Measurements from ENCODE around the gene ZNF225. TPM values are rescaled to one million over a fixed set of nuclear protein-coding genes. Genes with fewer than 3 reads are reported as not detected.
"Not testable (repeated sequence)": the region's sequence is repeated elsewhere in the genome, so short reads cannot be mapped to it uniquely, and the experiment has no call there.

Gene ZNF225
- total RNA-seq, result 1.8 TPM

DNA sequence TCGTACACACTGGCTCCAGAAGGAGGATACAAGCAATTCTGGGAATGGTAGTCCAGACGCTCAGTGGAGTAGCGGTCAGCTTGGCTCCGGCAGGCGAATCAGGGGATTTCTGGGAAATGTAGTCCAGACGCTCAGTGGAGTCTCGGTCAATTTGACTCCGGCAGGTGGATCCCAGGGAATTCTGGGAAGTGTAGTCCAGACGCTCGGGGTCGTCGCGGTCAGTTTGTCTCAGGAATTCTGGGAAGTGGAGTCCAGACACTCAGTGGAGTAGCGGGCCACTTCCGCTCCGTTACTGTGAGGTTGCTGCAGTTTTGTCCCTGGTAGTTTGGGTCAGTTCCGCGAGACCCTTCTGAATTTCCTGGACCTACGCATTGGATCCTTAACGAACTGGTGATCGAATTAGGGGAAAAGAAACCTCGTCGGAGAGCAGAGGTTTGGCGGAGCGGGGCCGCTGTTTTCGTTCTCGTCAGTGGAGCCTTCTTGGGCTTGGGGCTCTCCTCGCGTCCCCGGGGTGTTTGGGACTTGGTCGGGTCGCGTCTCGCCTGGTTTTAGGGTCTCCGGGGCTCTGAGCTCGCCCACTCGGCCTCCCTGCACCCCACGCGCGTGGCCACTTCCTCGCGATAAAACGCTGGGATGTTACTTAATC is at the start of gene ZNF225:
Gene ZNF225 (plus strand): TSS at position 262 of the 646 bp plus-strand sequence. CDS start 2,429 bp downstream, outside the sequence.
- ATAC-seq, result peak; percentile 99

DNA sequence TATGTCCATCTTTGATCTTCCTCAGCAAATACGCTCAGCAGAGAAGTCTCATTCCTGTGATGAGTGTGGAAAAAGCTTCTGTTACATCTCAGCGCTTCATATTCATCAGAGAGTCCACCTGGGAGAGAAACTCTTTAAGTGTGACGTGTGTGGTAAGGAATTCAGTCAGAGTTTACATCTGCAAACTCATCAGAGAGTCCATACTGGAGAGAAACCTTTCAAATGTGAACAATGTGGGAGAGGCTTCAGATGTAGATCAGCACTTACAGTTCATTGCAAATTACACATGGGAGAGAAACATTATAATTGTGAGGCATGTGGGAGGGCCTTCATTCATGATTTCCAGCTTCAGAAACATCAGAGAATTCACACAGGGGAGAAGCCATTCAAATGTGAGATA is 46.9 kb upstream of the ZNF225 start:
- no peak for ATAC-seq

DNA sequence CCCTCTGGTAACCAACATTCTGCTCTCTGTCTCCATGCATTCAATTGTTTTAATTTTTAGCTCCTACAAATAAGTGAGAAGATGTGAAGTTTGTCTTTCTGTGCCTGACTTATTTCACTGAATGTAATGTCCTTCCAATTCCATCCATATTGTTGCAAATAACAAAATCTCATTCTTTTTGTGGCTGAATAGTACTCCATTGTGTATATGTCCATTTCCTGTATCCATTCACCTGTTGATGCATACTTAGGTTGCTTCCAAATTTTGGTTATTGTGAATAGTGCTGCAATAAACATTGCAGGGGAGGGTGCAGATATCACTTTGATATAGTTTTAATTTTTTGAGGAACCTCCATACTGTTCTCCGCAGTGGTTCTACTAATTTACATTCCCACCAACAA is 43.8 kb upstream of the ZNF225 start:
- no peak for ATAC-seq

DNA sequence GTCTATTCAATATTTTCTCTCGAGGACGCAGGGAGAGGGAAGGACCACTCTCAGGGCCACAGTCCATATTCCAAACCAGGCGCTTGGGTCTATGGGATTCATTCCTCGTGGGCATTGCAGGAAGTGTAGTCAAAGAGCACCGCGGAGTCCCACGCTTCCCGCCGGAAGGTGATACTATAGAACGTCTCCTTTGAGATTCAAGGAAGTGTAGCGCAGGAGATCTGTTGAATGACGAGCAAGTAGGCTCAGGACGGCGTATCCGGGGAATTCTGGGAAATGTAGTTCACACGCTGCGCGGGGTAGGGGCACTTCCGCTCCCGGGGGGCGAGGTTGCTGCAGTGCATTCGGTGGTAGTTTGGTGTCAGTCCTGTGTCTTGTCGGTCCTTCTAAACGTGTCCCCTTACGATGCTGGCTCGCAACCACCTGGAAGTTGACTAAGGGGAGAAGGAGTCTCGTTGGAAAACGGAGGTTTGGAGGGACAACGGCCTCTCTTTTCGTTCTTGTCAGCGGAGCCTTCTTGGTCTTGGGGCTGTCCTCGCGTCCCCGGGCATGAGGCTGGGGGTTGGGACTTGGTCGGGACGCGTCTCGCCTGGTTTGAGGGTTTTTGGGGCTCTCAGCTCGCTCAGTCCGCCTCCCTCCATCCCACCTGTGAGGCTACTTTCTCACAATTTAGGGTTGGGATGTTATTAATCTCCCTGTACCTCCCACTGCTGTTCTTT is 41.2 kb upstream of the ZNF225 start, which contains the start of gene ZNF284:
Gene ZNF284 (plus strand): TSS at position 336 of the 719 bp plus-strand sequence. CDS start 4,231 bp downstream, outside the sequence.
- peak; percentile 94 for ATAC-seq

DNA sequence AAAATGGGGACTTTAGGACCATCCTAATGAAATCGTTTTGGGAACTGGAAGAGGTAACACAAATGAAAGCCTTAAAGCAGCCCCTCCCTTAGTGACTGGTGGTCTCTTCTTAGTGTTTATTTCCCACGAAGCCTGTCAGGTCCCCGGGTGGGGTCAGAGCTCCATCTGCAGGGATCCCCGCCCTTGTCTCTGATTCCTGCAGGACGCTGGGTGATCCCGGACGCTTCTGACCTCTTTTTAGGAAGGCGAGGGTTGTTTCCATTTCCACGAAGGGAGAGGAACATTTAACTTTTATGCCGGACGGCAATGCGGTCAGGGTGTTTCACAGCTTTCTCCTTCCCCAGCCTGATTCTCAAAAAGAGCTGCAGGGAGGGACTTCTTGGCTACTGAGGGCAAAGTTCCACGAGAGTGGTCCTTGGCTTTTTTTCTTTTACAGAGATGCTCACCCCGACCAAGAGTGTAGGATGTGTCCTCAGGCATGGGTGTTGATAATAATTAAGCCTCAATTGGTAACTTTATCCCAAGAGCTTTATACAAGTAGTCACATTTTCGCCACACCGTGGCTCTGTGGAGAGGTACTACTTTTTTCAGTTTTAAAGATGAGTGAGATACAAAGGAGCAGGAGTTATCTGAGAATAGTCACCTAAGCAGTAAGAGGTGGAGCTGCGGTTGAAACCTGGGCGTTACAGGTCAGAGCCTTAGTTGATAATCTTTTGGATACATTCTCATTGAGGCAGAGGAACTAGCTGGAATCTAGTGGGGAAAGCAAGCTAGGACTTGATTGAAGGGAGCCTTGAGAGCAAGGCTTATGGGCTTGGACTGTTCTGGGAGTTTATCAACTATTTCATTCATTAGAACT is 40.4 kb upstream of the ZNF225 start:
- peak; percentile 59 for ATAC-seq

DNA sequence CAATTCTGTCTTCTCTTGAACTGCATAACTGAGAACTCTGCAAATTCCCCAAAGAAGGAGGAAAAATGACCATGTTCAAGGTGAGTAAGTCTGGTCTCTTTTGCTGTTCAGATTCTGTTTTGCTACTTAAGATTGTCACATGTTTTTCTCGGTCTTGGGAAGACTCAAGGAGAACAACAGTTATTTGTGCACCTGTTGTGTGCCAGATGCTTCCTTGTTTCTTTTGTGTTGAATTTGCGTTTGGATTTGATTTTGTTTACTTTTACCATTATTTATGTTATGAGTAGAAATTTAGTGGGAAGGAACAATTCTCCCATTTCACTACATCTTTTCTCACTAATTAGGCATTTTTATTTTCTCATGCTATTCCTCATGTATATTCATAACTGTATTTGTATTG is 36.9 kb upstream of the ZNF225 start:
- ATAC-seq, result no peak

DNA sequence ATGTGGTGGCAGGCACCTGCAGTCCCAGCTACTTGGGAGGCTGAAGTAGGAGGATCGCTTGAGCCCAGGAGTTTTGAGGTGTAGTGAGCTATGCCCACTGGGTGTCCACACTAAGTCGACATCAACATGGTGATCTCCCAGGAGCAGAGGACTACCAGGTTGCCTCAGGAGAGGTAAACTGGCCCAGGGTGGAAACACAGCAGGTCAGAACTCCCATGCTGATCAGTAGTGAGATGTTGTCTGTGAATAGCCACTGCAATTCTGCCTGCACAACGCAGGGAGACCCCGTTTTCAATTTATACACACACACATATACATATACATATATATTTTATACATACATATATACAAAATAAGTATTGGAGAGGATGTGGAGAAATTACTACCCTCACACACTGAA is 21.1 kb upstream of the ZNF225 start:
- ATAC-seq, result no peak

DNA sequence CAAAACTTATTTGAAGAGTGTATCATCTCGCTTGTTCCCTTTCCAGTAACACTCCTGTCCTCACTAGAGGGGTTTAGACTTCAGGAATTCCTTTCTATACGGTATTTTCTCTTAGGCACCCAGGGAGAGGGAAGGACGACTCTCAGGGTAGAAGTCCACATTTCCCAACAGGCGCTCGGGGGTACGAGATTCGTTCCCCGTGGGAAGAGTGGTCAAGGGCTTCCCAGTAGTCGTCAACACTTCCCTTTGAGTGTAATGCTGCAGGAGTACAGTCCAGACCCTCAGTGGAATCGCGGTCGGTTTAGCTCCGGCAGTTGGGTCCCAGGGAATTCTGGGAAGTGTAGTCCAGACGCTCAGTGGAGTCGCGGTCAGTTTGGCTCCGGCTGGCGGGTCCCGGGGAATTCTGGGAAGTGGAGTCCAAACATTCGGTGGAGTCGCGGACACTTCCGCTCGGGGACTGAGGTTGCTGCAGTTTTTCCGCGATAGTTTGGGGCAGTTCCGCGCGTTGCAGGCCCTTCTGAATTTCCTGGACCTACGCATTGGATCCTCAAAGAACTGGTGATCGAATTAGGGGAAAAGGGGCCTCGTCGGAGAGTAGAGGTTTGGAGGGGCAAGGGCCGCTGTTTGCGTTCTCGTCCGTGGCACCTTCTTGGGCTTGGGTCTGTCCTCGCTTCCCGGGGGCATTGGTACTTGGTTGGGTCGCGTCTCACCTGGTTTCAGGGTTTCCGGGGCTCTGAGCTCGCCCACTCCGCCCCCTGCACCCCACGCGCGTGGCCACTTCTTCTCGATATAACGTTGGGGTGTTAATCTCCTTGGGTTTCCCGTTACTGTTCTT is 19.1 kb upstream of the ZNF225 start, which contains the start of gene ZNF224:
Gene ZNF224 (plus strand): TSS at position 431 of the 835 bp plus-strand sequence. CDS start 3,513 bp downstream, outside the sequence.
- ATAC-seq, result peak; percentile 96

DNA sequence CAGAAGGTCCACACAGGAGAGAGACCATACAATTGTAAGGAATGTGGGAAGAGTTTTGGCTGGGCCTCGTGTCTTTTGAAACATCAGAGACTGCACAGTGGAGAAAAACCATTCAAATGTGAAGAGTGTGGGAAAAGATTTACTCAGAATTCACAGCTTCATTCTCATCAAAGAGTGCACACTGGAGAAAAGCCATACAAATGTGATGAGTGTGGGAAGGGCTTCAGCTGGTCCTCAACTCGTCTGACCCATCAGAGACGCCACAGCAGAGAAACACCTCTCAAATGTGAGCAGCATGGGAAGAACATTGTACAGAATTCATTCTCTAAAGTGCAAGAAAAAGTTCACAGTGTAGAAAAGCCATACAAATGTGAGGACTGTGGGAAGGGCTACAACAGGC is 5.4 kb upstream of the ZNF225 start:
- ATAC-seq, result no peak

DNA sequence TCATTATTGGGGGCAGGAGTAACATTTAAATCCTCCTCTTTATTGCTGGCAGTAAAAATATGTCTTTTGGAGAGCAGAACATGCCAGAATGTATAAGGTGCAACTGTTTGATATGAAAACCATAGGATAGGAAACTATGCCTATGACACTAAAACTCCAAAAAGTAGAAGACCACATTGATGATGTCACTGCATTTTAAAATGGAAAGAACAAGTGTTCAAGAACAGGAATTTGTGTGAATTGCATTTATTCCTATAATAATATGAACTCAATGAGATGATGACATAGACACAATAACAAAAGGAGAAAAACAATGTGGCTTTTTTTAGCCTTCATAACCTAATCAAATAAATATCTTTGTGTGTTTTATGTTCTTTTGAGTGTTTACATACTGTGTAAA is 3.7 kb upstream of the ZNF225 start:
- ATAC-seq, result no peak

DNA sequence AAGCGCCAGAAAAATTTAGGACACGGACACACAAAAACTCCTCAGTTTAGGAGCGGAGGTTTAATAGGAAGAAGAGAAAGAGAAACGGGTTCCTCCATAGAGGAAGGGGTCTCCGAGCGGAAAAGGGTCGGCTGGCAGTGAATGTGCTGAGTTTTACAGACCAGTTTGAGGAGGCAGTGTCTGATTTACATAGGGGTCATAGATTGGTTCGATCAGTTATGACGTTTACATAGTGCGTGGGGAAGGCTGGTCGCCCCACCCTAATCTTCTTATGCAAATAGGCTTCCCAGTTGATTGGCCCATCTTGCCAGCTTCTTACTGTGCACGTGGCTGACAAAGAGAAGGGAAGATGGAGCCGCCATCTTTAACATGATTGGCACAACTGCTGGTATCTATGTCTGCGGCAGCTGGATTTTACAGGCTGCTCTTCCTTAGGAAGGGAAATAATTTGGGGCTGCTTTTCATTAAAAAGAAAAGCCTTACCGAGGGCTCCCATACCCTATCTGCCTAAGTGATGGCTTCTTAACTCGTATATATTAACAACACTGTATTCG is 1.2 kb upstream of the ZNF225 start:
- no peak for ATAC-seq

DNA sequence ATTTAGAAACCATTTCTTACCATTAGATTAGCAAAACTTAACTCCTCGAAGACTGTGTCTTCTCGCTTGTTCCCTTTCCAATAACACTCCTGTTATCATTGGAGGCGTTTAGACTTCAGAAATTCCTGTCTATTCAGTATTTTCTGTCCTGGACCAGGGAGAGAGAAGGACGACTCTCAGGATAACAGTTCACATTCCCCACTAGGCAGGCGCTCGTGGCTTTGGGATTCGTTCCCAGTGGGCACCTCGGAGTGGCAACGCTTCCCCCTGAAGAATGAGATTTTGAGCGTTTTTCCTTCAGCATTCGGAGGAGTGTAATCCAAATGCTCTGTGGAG is 429 bp upstream of the ZNF225 start:
- ATAC-seq, result no peak

DNA sequence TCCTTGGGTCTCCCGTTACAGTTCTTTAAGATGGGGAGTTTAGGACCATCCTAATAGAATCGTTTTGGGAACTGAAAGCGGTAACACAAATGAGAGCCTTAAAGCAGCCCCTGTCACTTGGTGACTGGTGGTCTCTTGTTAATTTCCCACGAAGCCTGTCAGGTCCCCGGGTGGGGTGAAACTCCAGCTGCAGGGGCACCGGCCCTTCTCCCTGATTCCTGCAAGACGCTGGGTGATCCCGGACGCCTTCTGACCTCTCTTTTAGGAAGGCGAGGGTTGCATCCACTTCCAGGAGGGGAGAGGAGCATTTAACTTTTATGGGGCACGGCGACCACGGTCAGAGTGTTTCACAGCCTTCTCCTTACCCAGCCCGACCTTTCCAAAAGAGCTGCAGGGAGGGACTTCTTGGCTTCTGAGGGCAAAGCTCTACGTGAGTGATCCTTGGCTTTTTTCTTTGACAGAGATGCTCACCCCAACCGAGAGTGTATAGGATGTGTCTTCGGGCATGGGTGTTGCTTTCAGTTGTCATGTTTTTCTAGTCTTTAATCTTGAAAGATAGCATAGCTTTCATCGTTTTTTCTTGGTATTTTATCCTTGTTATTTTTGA is 688 bp downstream of the ZNF225 start:
- no peak for ATAC-seq

DNA sequence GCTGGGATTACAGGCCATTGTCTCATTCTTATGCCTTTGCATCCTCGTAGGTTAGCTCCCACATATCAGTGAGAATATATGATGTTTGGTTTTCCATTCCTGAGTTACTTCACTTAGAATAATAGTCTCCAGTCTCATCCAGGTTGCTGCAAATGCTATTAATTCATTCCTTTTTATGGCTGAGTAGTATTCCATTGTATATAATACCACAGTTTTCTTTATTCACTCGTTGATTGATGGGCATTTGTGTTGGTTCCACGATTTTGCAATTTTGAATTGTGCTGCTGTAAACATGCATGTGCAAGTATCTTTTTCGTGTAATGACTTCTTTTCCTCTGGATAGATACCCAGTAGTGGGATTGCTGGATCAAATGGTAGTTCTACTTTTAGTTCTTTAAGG is 8.0 kb downstream of the ZNF225 start:
- not testable (repeated sequence) for ATAC-seq

DNA sequence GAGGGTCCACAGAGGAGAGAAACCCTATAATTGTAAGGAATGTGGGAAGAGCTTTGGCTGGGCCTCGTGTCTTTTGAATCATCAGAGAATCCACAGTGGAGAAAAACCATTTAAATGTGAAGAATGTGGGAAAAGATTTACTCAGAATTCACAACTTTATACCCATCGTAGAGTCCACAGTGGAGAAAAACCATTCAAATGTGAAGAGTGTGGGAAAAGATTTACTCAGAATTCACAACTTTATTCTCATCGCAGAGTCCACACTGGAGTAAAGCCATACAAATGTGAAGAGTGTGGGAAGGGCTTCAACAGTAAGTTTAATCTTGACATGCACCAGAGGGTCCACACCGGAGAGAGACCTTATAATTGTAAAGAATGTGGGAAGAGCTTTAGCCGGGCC is 18.8 kb downstream of the ZNF225 start:
- ATAC-seq, result no peak

DNA sequence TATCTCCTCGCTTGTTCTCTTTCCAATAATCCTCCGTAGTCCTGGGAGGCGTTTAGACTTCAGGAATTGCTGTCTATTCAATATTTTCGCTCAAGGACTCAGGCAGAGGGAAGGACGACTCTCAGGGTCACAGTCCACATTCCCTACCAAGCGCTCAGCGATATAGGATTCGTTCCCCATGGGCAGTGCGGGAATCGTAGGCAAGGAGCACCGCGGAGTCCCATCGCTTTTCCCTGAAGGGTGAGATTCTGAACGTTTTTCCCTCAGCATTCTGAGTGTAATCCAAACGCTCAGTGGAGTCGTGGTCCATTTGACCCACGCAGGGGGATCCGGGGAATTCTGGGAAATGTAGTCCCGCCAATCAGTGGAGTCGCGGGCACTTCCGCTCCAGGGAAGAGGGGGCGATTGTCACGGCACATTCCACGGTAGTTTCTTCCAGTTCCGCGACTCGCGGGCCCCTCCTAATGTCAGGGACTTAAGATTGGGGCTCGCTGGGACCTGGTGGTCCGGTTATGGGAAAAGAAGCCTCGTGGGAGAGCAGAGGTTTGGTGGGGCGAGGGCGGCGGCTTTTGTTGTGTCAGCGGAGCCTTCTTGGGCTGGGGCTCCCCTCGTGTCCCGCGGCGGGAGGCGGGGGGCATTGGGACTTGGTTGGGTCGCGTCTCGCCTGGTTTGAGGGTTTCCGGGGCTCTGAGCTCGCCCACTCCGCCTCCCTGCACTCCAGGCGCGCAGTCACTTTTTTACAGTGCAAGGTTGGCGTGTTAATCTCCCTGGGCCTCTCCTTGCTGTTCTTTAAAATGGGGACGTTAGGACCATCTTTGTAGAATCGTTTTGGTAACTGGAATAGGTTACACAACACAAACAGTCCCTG is 28.2 kb downstream of the ZNF225 start, which contains the start of gene ZNF234:
Gene ZNF234 (plus strand): TSS at position 364 of the 868 bp plus-strand sequence. CDS start 3,079 bp downstream, outside the sequence.
- ATAC-seq, result peak; percentile 81

DNA sequence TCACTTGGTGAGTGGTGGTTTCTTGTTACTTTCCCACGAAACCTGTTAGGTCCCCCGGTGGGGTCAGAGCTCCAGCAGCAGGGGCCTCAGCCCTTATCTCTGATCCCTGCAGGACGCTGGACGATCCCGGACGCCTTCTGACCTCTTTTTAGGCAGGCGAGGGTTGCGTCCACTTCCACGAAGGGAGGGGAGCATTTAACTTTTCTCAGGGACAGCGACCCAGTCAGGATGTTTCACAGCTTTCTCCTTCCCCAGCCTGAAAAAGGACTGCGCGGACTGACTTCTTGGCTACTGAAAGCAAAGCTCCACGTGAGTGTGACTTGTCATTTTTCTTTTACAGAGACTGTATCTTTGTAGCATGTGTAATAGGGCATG is 28.8 kb downstream of the ZNF225 start:
- ATAC-seq, result no peak

DNA sequence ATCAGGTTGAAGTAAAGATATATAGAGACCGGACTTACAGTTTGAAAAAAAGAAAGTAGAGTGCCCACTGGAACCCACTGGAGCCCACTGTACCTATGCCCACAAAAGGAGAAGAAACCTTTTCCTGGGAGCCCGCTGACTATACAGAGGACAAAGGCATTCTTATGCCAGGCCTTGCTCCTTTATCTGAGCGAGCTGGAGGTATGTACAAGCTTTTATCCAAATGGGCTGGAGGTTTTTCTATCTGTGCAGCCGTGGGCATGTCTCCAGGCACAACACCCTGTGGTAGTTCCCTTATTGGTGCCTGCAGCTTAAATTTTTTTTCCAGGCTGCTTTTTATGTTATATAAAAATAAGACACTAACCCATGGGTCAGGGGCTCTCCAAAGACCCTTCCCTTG is 36.6 kb downstream of the ZNF225 start:
- no peak for ATAC-seq

DNA sequence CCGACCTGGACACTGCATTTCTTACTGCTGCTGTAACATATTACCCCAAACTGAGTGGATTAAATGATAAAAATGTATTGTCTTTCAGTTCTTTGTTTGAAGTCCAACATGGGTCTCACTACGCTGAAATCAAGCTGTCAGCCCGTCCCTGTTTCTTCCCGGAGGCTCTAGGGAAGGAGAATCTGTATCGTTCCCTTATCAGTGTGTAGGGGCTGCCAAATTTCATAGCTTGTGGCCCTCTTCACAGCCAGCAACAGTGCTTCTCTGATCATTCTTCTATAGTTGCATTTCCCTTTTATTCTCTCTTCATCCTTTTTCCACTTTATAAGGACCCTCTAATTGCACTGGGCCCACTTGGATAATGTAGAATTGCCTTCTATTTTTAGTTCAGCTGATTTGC is 38.3 kb downstream of the ZNF225 start:
- ATAC-seq, result no peak

DNA sequence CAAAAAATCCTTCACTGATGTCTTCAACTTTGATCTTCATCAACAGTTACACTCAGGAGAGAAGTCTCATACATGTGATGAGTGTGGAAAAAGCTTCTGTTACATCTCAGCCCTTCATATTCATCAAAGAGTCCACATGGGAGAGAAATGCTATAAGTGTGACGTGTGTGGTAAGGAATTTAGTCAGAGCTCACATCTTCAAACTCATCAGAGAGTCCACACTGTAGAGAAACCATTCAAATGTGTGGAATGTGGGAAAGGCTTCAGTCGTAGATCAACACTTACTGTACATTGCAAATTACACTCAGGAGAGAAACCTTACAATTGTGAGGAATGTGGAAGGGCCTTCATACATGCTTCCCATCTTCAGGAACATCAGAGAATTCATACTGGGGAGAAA is 43.3 kb downstream of the ZNF225 start:
- no peak for ATAC-seq
